HepG2 (cell line): Measurements from ENCODE around the gene HIF1AN. TPM values are rescaled to one million over a fixed set of nuclear protein-coding genes. Genes with fewer than 3 reads are reported as not detected.

Source experiments
- AGO2 ChIP-seq: fragments of 200-400 bp; formaldehyde crosslinking; optimal IDR thresholded peaks from 2 replicates; pipeline ENCODE3; 2017; ENCODE audit warnings: mild to moderate bottlenecking, low read depth, low read length, moderate library complexity
- ELF1 ChIP-seq: sonication (generic); formaldehyde crosslinking; IDR thresholded peaks from 2 replicates; pipeline ENCODE4 v1.4.0; 2020; ENCODE audit warnings: missing genetic modification reagents
- ESRRA ChIP-seq: sonication (generic); formaldehyde crosslinking; IDR thresholded peaks from 2 replicates; pipeline ENCODE4 v1.5.1; 2020; ENCODE audit warnings: mild to moderate bottlenecking, low read depth, missing genetic modification reagents
- FOXC1 ChIP-seq: sonication (generic); formaldehyde crosslinking; IDR thresholded peaks from 2 replicates; pipeline ENCODE4 v1.8.0; 2022; ENCODE audit warnings: mild to moderate bottlenecking, missing genetic modification reagents, borderline replicate concordance
- LCORL ChIP-seq, 2 experiments: fragments of 450-650 bp in 1 of 2; sonication (generic) in 1 of 2; formaldehyde crosslinking in 1 of 2; IDR thresholded peaks; 2 replicates each; pipeline versions ENCODE4 v1.5.0 to v1.6.1; 2017 to 2020; ENCODE audit warnings: antibody characterized with exemption in 1 of 2, missing genetic modification reagents in 1 of 2
- MTA3 ChIP-seq: sonication (generic); formaldehyde crosslinking; IDR thresholded peaks from 2 replicates; pipeline ENCODE4 v1.4.0; 2020; ENCODE audit warnings: missing genetic modification reagents
- NRL ChIP-seq: sonication (generic); formaldehyde crosslinking; IDR thresholded peaks from 2 replicates; pipeline ENCODE4 v1.5.0; 2020; ENCODE audit warnings: missing genetic modification reagents, mild to moderate bottlenecking, moderate library complexity, borderline replicate concordance
- ONECUT2 ChIP-seq: sonication (generic); formaldehyde crosslinking; IDR thresholded peaks from 2 replicates; pipeline ENCODE4 v1.4.0; 2020; ENCODE audit warnings: missing genetic modification reagents
- SIX4 ChIP-seq: sonication (generic); formaldehyde crosslinking; IDR thresholded peaks from 2 replicates; pipeline ENCODE4 v1.4.0; 2020; ENCODE audit warnings: missing genetic modification reagents
- SMAD3 ChIP-seq: sonication (generic); formaldehyde crosslinking; IDR thresholded peaks from 2 replicates; pipeline ENCODE4 v1.4.0; 2020; ENCODE audit warnings: missing genetic modification reagents
- TGIF2 ChIP-seq: IDR thresholded peaks from 2 replicates; pipeline ENCODE4 v1.6.1; 2016; ENCODE audit warnings: control low read depth, missing compliant biosample characterization
- YEATS2 ChIP-seq: sonication (generic); formaldehyde crosslinking; IDR thresholded peaks from 2 replicates; pipeline ENCODE4 v1.4.0; 2020; ENCODE audit warnings: missing genetic modification reagents, borderline replicate concordance
- ZFX ChIP-seq: sonication (generic); formaldehyde crosslinking; IDR thresholded peaks from 2 replicates; pipeline ENCODE4 v1.4.0; 2020; ENCODE audit warnings: mild to moderate bottlenecking, low read depth, missing genetic modification reagents, moderate library complexity
- ZNF121 ChIP-seq: sonication (generic); formaldehyde crosslinking; IDR thresholded peaks from 2 replicates; pipeline ENCODE4 v1.5.0; 2020; ENCODE audit warnings: mild to moderate bottlenecking, missing genetic modification reagents
- ZNF678 ChIP-seq: sonication (generic); formaldehyde crosslinking; IDR thresholded peaks from 2 replicates; pipeline ENCODE4 v1.4.0; 2020; ENCODE audit warnings: mild to moderate bottlenecking, missing genetic modification reagents
- ZSCAN29 ChIP-seq: sonication (generic); formaldehyde crosslinking; conservative IDR thresholded peaks from 2 replicates; pipeline ENCODE4 v1.4.0; 2020; ENCODE audit warnings: mild to moderate bottlenecking, missing genetic modification reagents
- polyA plus RNA-seq, 8 experiments: library from polyadenylated mRNA; depleted of rRNA in 3 of 8; stranded (reverse) in 7 of 8; unstranded in 1 of 8; fragments of >200 nt; fragmentation: Illumina TruSeq in 4 of 8; extraction: Trizol in 4 of 8; gene quantifications; 2 replicates each; pipeline versions ENCODE4 v1.2.1 to v1.2.3, GENCODE V29; 2011 to 2016; ENCODE audit warnings: low read depth in 4 of 8, missing spikeins in 1 of 8, mixed read lengths in 1 of 8; ENCODE audit not compliant: insufficient read depth in 1 of 8
- total RNA-seq, 5 experiments: library from RNA; depleted of rRNA; stranded (reverse); fragments of >200 nt; fragmentation: Illumina TruSeq; extraction: Trizol; gene quantifications; 2 replicates each; pipeline ENCODE4 v1.2.3, GENCODE V29; 2016; ENCODE audit warnings: low read depth in 1 of 5
- TF ChIP-seq, protein P1 (sequence below), 2 experiments: sonication (generic) in 1 of 2; formaldehyde crosslinking in 1 of 2; IDR thresholded peaks; 2 replicates each; pipeline versions ENCODE4 v1.4.0 to v1.6.1; 2016 to 2020; ENCODE audit warnings: borderline replicate concordance in 1 of 2, low read depth in 1 of 2, mild to moderate bottlenecking in 1 of 2, missing genetic modification reagents in 1 of 2
- TF ChIP-seq, protein P2 (sequence below): sonication (generic); formaldehyde crosslinking; IDR thresholded peaks from 2 replicates; pipeline ENCODE4 v1.8.0; 2022; ENCODE audit warnings: mild to moderate bottlenecking, missing genetic modification reagents; ENCODE audit not compliant: insufficient replicate concordance
- TF ChIP-seq, protein P3 (sequence below): sonication (generic); formaldehyde crosslinking; IDR thresholded peaks from 2 replicates; pipeline ENCODE4 v1.4.0; 2020; ENCODE audit warnings: missing genetic modification reagents, borderline replicate concordance

HIF1AN gene
- total and polyA plus RNA-seq, 2 of the 13 experiments (the other 11 are each of a cell fraction or from before 2014, with no cell fraction given) = 8.6 to 10.7 TPM

DNA sequence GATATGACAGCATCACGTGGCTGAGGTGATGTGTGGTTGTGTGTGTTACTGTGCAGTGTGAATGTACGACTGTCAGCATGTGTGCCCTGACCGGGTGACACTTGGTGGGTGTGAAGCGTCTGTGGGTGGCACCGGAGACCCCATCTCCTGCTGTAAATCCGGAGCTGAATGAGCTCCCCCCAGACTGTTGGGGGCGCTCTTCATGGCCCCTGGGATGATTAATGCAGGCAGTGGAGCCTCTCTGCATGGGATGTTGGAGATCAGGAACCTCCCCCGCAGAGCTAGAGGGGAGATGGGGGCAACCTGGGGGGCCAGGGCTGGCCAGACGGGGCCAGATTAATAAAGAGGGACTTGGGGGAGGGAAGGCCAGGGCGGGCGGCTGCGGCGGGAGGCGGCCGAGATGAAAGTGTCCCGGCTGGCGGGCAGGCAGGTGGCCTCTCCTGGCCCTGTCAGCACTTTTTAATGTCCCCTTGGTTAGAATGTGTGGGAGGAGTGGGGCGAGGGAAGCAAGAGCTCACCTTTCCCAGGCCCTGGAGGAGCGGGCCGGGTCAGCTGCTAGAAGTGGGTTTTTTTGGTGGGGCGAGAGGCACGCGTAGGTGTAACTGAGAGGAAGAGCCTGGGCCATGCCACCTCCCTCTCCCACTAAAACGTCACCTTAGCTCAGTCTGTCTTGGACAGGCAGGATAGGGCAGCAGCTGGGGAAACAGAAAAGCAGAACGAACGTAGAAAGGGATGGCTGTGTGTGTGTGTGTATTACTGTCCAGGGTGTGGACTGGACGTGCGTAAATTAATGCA is 34.1 kb downstream of the HIF1AN start (continued):
- TF ChIP-seq ZSCAN29 (CRISPR knock-in tag) = no peak
- no peak for TF ChIP-seq SMAD3 (CRISPR knock-in tag)
- TF ChIP-seq NRL (CRISPR knock-in tag) = 0 out of 2 replicates have a peak, but pooled peaks have one; percentile 65
- TF ChIP-seq, protein P1, sequence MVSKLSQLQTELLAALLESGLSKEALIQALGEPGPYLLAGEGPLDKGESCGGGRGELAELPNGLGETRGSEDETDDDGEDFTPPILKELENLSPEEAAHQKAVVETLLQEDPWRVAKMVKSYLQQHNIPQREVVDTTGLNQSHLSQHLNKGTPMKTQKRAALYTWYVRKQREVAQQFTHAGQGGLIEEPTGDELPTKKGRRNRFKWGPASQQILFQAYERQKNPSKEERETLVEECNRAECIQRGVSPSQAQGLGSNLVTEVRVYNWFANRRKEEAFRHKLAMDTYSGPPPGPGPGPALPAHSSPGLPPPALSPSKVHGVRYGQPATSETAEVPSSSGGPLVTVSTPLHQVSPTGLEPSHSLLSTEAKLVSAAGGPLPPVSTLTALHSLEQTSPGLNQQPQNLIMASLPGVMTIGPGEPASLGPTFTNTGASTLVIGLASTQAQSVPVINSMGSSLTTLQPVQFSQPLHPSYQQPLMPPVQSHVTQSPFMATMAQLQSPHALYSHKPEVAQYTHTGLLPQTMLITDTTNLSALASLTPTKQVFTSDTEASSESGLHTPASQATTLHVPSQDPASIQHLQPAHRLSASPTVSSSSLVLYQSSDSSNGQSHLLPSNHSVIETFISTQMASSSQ (IDR thresholded peaks at IDR 0.05; ENCODE audit: low read depth) = no peak
- TF ChIP-seq, protein P1 (CRISPR knock-in tag; IDR thresholded peaks at IDR 0.05; ENCODE audit: borderline replicate concordance) = no peak
- no peak for TF ChIP-seq SIX4 (CRISPR knock-in tag)
- TF ChIP-seq ESRRA (CRISPR knock-in tag) = no peak
- no peak for TF ChIP-seq ZNF121 (CRISPR knock-in tag)
- no peak for TF ChIP-seq AGO2
- no peak for TF ChIP-seq LCORL (IDR thresholded peaks at IDR 0.05)
- TF ChIP-seq LCORL (CRISPR knock-in tag; IDR thresholded peaks at IDR 0.05) = peak; percentile 65
- TF ChIP-seq MTA3 (CRISPR knock-in tag) = no peak
- peak; percentile 61; the same call in 1 of the 2 replicates for TF ChIP-seq FOXC1
- TF ChIP-seq ZFX (CRISPR knock-in tag) = peak; percentile 56
- TF ChIP-seq TGIF2 (CRISPR knock-in tag) = no peak
- no peak for TF ChIP-seq ONECUT2 (CRISPR knock-in tag)
- TF ChIP-seq ZNF678 (CRISPR knock-in tag) = no peak
- TF ChIP-seq YEATS2 = peak; percentile 64; the same call in 1 of the 2 replicates
- TF ChIP-seq, protein P2, sequence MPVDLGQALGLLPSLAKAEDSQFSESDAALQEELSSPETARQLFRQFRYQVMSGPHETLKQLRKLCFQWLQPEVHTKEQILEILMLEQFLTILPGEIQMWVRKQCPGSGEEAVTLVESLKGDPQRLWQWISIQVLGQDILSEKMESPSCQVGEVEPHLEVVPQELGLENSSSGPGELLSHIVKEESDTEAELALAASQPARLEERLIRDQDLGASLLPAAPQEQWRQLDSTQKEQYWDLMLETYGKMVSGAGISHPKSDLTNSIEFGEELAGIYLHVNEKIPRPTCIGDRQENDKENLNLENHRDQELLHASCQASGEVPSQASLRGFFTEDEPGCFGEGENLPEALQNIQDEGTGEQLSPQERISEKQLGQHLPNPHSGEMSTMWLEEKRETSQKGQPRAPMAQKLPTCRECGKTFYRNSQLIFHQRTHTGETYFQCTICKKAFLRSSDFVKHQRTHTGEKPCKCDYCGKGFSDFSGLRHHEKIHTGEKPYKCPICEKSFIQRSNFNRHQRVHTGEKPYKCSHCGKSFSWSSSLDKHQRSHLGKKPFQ = no peak
- TF ChIP-seq ELF1 (CRISPR knock-in tag) = peak; percentile 19; the same call in 1 of the 2 replicates
- TF ChIP-seq, protein P3, sequence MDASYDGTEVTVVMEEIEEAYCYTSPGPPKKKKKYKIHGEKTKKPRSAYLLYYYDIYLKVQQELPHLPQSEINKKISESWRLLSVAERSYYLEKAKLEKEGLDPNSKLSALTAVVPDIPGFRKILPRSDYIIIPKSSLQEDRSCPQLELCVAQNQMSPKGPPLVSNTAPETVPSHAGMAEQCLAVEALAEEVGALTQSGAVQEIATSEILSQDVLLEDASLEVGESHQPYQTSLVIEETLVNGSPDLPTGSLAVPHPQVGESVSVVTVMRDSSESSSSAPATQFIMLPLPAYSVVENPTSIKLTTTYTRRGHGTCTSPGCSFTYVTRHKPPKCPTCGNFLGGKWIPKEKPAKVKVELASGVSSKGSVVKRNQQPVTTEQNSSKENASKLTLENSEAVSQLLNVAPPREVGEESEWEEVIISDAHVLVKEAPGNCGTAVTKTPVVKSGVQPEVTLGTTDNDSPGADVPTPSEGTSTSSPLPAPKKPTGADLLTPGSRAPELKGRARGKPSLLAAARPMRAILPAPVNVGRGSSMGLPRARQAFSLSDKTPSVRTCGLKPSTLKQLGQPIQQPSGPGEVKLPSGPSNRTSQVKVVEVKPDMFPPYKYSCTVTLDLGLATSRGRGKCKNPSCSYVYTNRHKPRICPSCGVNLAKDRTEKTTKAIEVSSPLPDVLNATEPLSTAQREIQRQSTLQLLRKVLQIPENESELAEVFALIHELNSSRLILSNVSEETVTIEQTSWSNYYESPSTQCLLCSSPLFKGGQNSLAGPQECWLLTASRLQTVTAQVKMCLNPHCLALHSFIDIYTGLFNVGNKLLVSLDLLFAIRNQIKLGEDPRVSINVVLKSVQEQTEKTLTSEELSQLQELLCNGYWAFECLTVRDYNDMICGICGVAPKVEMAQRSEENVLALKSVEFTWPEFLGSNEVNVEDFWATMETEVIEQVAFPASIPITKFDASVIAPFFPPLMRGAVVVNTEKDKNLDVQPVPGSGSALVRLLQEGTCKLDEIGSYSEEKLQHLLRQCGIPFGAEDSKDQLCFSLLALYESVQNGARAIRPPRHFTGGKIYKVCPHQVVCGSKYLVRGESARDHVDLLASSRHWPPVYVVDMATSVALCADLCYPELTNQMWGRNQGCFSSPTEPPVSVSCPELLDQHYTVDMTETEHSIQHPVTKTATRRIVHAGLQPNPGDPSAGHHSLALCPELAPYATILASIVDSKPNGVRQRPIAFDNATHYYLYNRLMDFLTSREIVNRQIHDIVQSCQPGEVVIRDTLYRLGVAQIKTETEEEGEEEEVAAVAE (CRISPR knock-in tag) = peak; percentile 56; the same call in 1 of the 2 replicates
